Stimulated activated CD4-positive, alpha-beta T cell treated with anti-CD3 and anti-CD28 coated beads, Interleukin-12 subunit alpha, Interleukin-12 subunit beta, amount 100 ng/mL, for 4 hours (primary cell): ENCODE measurements around the gene BCR.

ENCODE experiments used
- DNase-seq: peaks from one replicate; pipeline ENCODE4 v3.0.0-alpha.2; 2020

Gene BCR

DNA sequence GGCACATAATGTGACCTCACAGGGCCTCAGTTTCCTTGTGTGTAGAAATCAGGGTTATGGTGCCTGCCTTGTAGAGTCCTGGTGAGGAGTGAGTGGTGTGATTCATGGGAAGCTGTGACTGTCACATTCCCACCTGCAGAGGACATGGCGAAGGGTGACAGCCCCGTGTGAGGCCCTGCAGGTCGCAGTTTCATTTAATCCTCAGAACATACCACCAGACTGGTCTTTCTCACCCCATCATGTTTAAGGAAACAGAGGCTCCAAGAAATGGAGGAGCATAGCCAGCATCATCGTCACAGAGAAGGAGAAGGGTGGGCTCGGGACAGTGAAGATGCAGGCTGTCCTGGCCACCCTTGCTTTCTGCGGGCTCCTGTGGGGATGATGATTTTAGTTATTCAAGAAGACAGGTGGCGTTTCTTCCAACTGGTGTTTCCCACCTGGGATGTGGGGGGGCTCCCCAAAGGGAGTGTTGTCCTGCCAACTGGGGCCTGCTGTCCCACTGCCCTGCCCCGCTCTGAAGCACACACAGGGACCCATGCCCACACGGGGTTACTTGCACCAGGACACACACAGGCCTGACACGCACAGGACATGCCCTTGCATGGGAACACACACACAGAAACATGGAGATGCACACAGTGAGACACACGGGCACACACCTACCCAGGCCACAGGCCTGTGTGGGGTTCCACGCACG, 100.2 kb downstream of the BCR start:
- no peak for DNase-seq

GRCh38 chr22:23281053-23281405, 100.7 kb downstream of the BCR start:
- no peak for DNase-seq

DNA sequence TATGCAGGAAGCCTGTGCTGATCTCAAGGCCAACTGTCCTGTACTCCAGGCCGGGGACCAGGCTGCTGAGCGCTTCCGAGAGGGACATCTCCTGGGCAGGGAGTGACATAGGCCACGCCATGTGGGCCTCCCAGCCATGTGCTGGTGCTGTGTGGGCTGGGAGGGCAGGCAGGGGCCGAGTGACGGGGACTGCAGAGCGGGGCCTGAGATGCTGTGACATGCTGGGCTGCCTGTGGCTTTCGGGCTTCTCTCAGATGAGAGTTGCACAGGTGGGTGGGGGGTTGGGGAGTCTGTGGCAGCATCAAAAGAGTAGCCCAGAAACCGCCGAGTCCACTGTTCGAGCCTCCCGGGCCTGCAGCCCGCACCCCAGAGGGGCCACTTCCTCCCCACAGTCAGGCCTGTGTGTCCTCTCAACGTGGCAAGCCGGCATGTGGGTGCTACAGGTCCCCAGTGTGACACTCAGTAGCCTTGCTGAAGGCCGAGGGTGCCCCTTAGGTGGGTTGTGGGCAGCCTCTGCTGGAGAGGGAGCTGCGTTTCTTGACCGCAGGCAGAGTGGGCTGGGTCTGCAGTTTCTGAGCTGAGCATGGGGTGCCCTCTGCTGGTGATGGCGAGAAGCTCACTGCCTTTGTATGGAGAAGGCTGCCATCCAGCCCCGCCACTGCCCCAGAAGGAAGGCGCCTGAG, 101.2 kb downstream of the BCR start:
- peak; percentile 79 for DNase-seq

DNA sequence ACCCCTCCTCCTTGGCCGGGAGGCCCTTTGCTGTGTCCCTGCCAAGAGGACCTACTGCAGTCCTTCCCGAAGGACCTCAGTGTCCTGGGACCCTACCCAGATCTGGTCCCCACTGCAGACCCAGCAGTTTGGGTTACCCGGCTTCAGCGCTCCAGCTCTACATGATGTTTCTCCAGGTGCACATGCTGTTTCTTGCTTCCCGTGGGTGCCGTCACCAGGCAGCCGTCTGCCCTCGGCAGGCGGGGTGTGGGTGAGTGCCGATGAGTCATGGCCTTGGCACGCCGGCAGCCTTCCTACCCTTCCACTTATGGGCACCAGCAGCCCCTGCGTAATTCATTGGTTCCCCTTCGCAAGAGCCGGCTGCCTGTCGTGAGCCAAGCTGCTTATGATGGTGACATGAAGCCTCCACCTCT, 101.8 kb downstream of the BCR start:
- DNase-seq, result no peak

- DNase-seq, result no peak
These were observed 102.2 kb downstream of the BCR start for GRCh38 chr22:23282516-23282915.

- no peak for DNase-seq
These were observed 102.7 kb downstream of the BCR start for GRCh38 chr22:23282986-23283385.

DNA sequence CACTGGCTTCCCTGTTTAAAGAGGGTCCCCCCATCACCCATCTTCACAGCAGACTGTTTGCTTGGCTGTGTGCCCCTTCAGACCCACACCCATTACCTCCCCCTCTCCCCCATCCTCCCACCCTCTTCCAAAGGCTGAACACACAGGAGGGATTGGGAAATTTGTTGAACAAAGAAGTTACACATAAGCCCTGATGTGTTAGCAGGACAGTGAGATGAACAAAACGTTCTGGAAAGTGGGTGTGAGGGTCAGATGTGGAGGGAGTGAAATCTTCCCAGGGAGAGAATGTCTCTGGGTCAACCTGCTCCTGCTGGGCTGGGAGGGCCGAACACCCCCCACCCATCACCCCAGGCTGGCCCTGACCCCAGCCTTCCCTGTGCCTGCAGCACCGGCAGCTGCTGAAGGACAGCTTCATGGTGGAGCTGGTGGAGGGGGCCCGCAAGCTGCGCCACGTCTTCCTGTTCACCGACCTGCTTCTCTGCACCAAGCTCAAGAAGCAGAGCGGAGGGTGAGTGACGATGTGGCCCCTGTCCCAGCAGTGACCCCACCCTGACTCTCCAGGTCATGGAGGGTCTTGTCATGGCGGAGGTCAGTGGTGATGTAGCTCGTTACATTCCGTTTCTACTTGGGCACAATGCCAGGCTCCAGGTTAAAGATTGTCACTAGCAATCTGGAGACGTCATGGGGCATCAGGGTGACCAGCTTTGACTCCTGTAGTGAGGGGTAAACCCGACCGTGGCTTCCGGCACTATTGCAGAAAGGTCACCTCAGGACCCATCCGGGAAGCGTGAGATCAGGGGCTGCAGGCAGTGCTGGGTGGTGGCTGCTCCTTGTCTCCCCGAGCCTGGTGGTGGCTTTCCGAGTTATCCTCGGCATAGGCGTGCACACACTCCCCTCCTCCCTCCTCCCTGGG, 103.5 kb downstream of the BCR start:
- no peak for DNase-seq

DNA sequence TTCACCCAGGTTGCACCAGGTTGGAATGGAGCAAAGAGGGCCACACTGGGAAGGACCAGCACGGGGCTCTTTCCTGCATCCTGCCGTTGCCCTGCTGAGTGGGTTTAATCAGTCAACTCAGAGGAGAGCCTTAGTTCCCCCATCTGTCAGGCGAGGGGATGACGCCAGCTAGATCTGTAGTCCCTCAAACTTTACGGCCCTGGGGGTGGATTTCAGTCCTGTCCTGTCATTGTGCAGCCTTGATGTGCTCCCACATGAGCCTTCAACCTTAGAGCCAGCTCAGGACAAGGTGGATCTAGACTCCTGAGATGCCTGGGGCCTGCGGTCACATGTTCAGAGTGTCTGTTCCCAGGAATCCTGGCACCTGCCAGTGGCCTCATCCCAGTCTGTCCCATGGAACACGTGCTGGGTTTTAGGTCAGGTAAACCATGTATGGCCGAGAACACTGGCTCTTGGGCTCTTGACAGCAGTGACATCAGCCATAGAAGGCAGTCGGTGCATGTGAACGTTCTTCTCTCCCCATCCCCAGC, 104.3 kb downstream of the BCR start:
- DNase-seq, result no peak

- DNase-seq, result no peak
These were observed 104.9 kb downstream of the BCR start for GRCh38 chr22:23285236-23285635.

DNA sequence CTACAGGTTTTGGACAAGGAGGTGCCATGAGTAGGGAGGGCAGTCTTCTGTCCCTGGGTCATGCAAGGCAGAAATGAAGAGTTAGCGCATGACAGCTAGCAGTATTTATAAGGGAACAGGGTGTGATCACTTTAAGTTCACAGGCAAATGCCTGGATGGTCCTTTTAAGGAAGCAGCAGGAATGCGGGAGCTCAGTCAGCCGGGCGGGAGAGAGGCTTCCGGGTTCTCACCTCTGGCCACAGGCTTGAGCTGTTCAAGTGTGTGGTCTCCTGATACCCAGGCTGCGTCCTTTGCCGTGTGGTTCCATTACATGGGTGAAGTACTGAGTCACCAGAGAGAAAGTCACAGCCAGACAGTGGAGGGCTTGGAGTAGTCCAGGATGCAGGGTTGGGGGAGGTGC, 105.4 kb downstream of the BCR start:
- no peak for DNase-seq

GRCh38 chr22:23286296-23286695, 106.0 kb downstream of the BCR start:
- no peak for DNase-seq

- no peak for DNase-seq
These were observed 107.1 kb downstream of the BCR start for GRCh38 chr22:23287136-23288095.

- no peak for DNase-seq
These were observed 108.2 kb downstream of the BCR start for GRCh38 chr22:23288301-23289129.

DNA sequence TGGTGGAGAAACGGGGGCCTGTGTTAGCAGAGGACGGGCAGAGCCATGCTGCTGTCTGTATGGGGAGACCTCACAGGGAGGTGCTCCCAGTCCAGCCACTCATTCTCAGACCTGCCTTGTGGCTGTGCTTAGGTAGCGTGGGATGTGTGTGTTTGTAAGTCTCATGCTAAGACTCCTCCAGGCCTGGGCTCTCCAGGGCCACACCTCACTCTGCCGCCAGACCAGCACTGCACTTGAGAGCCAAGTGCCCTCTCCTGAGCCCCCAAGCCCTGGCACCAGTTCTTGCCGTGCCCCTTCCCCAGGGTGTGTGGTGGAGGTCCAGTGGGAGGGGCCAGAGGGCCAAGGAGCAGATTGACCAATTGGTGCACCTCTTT, 108.8 kb downstream of the BCR start:
- DNase-seq, result no peak

- DNase-seq, result peak; percentile 56
These were observed 109.8 kb downstream of the BCR start for GRCh38 chr22:23289851-23290724.

DNA sequence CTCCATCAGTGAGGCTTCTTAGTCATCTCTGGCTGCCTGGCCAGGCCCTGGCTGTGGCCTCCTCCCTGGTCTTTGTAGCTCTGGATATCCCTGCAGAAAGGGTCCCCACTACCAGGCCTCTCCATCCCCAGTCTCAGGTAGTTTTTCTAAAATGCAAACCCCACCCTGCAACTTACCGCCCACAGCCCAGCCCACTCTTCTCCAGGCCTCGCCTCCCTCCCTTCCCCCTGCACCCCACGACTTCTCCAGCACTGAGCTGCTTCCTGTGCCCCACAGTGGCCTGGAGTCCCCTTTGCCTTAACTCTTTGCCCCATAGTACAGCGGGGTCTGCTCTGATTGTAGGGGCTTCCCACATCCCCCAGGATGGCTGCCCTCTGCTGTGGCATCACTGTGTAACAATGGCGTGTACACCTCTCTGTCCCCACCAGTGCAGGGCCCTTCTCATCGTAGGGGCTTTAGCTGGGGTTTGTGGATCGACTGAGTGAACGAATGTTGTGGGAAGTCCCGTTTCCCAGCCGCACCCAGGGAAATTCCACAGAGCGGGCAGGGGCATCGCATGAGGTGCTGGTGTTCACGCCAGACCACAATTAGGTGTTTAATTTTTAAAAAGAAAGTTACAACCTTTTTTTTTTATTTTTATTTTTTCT, 111.6 kb downstream of the BCR start:
- DNase-seq, result no peak

- no peak for DNase-seq
These were observed 112.4 kb downstream of the BCR start for GRCh38 chr22:23292453-23293350.

DNA sequence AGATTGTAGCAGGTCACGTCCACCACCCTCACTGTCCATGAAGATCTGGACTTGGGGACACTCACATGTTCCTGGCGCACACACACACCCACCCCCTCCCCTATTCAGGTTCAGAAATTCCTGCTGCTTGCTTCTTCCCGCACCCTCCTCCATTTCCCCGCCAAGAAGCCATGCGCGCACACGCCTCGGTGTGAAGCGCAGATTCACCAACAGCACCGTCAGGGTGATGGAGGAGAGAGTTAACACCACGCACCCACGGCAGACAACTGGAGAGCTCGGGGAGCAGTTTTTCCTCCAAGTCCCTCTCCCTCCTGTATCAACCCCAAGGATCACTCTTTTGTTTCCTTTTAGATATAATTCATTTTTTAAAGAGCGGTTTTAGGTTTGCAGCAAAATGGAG, 113.4 kb downstream of the BCR start:
- no peak for DNase-seq

- no peak for DNase-seq
These were observed 113.9 kb downstream of the BCR start for GRCh38 chr22:23294221-23294620.
